NCI-H510A (cell line): ENCODE measurements around the gene OR5M11.
"Not testable (repeated sequence)": the region's sequence is repeated elsewhere in the genome, so short reads cannot be mapped to it uniquely, and the experiment has no call there.

Source experiments
- DNase-seq: peaks from one replicate; lab custom pipeline; 2025; lab: John Stamatoyannopoulos, UW

Gene OR5M11

DNA sequence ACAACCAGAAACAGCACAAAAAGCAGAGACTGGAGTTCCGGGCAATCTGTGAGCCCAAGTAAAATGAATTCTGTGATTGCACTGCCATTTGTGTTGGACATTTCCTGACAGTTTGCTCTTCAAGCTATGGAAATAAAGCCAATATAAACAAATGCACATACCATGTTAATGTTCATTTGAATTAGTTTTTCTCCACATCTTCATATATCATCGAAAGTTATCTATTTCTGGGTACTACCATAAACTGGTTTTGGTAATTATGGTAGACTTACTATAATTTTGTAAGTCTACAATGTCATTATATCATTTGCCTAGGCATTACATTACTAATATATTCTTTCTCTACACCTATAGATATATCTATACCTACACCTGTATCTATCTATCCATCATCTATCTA, at the start of gene OR5M11:
Gene OR5M11 (minus strand): TSS at position 101 of the 400 bp plus-strand sequence. CDS start 0 bp downstream, at position 101.
- DNase-seq = no peak

GRCh38 chr11:56592088-56592717, 49.1 kb upstream of the OR5M11 start:
- DNase-seq = not testable (repeated sequence)

DNA sequence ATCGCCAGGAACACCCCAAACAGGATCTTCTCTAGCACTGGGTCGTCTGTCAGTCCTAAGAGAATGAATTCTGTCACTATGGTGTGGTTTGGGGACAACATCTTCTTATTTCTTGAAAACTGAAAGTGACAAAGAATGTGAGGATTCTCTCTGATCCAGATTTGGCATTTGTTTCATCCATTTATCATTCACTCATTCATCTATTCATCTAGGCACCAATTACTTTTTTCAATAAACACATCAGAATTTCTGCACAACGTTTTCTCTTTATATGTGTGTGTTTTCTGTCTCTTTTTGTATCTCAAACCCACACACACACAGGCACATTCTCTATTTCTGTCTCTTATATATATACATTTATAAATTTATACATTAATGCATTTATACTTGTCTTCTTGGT, 34.6 kb upstream of the OR5M11 start, which contains the start of gene OR5M10:
Gene OR5M10 (minus strand): TSS at position 101 of the 400 bp plus-strand sequence. CDS start 0 bp downstream, at position 101.
- DNase-seq = no peak

GRCh38 chr11:56558574-56558973, 15.5 kb upstream of the OR5M11 start:
- DNase-seq = no peak

DNA sequence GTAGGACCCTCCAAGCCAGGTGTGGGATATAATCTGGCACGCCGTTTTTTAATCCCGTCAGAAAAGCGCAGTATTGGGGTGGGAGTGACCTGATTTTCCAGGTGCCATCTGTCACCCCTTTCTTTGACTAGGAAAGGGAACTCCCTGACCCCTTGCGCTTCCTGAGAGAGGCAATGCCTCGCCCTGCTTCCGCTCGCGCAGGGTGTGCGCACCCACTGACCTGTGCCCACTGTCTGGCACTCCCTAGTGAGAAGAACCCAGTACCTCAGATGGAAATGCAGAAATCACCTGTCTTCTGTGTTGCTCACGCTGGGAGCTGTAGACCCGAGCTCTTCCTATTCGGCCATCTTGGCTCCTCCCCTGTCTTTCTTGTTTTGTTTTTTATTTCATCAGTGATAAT, 11.6 kb upstream of the OR5M11 start:
- DNase-seq = not testable (repeated sequence)

GRCh38 chr11:56545531-56545930, 2.5 kb upstream of the OR5M11 start:
- no peak for DNase-seq

GRCh38 chr11:56543739-56544138, 682 bp upstream of the OR5M11 start:
- no peak for DNase-seq

DNA sequence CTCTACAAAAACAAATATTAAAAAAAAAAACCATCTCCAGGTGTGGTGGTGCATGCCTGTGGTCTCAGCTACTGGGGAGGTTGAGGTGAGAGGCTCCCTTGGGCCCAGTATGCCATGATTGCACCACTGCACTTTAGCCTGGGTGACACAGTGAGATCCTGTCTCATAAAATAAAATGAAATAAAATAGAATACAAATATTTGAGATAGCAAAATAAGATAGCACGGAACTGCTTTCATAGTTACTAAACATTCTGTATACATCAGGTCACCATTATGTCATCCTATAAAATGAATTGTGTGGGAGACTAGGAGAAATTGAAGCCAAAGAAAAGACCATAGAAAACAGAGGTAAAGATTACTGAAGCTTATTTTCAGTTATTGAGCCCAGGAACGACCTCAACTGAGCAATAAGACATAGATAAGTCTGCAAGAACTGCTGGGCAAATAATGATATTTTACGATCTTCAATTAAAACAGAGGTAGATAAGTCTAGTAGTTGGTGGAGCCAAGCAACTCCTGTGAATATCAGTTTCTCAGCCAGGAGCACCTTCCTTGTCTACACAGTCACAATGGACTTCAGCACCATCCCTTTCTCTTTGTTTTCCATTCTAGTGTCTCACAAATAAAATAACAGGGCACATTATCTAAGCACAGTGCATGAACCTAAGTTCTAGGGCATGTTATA, 9.9 kb downstream of the OR5M11 start:
- no peak for DNase-seq

DNA sequence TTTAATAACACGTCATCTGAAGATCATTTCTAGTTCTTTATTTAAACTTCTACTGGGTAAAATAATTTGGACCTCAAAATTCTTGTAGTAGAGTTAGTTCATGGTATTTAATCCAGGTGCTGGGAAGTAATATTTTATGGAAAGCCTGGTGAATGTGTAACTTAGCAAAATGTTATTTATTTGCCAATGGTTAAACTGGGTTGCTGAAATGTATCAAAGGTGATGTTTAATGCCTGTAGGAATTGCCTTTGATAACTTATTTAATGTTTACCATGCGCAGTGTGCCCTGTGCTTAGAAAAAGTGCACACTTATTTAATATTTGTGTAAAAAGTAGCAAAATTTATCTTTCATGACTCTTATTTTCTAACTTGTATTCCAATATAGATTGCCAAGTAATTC, 11.2 kb downstream of the OR5M11 start:
- no peak for DNase-seq

DNA sequence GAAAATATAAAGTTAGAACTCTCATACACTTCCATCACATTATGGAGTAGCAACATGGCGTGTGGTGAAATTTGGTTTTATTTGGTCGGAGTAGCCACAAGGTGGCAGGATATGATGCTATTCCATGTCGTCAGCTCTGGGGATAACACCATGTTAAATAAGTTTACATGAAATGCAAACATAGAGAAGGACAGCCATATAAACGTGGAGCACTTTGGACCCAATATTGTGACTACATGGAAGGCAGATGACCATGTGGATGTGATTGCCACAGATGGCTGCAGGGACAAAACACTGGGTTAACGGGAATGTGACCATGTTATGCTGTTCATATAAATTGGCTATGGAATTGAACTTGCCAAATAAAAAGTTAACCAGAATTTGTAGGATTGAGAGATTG, 21.0 kb downstream of the OR5M11 start:
- no peak for DNase-seq

GRCh38 chr11:56513280-56513679, 29.8 kb downstream of the OR5M11 start:
- no peak for DNase-seq

- DNase-seq = no peak
Measured at GRCh38 chr11:56509439-56509838, 33.6 kb downstream of the OR5M11 start.

GRCh38 chr11:56497010-56497409, 46.0 kb downstream of the OR5M11 start:
- no peak for DNase-seq

GRCh38 chr11:56495117-56495516, 47.9 kb downstream of the OR5M11 start:
- no peak for DNase-seq
